ENCODE results near the gene SAMD8.
A peak's percentile ranks its signal among the peaks of the same experiment; 100 is the strongest.

The SAMD8 gene

GRCh38 chr10:75111365-75111906 is at the start of gene SAMD8:
Gene SAMD8, plus strand, starts transcription at chr10:75111656. Its CDS starts 38,873 bp downstream, at chr10:75150529.
- peak; percentile 97 for DNase-seq

- no peak for DNase-seq
Measured at GRCh38 chr10:75061709-75062505, 49.5 kb upstream of the SAMD8 start.

- DNase-seq = no peak
Measured at GRCh38 chr10:75062506-75063299, 48.8 kb upstream of the SAMD8 start.

GRCh38 chr10:75063461-75064230 is 47.8 kb upstream of the SAMD8 start:
- no peak for DNase-seq

- no peak for DNase-seq
Measured at GRCh38 chr10:75065076-75065475, 46.4 kb upstream of the SAMD8 start.

- no peak for DNase-seq
Measured at GRCh38 chr10:75066271-75066670, 45.2 kb upstream of the SAMD8 start.

GRCh38 chr10:75067272-75067671 is 44.2 kb upstream of the SAMD8 start:
- no peak for DNase-seq

- no peak for DNase-seq
Measured at GRCh38 chr10:75068523-75068922, 42.9 kb upstream of the SAMD8 start.

- no peak for DNase-seq
Measured at GRCh38 chr10:75070476-75070875, 41.0 kb upstream of the SAMD8 start.

- no peak for DNase-seq
Measured at GRCh38 chr10:75070961-75071428, 40.5 kb upstream of the SAMD8 start.

- no peak for DNase-seq
Measured at GRCh38 chr10:75071756-75072155, 39.7 kb upstream of the SAMD8 start.

- DNase-seq = no peak
Measured at GRCh38 chr10:75072727-75073126, 38.7 kb upstream of the SAMD8 start.

GRCh38 chr10:75073442-75073841 is 38.0 kb upstream of the SAMD8 start:
- DNase-seq = no peak

GRCh38 chr10:75074711-75075445 is 36.6 kb upstream of the SAMD8 start:
- no peak for DNase-seq

GRCh38 chr10:75076348-75076747 is 35.1 kb upstream of the SAMD8 start:
- DNase-seq = no peak

GRCh38 chr10:75079436-75080083 is 31.9 kb upstream of the SAMD8 start:
- no peak for DNase-seq

GRCh38 chr10:75080554-75080953 is 30.9 kb upstream of the SAMD8 start:
- no peak for DNase-seq

- no peak for DNase-seq
Measured at GRCh38 chr10:75081379-75081778, 30.1 kb upstream of the SAMD8 start.

- no peak for DNase-seq
Measured at GRCh38 chr10:75083972-75084833, 27.3 kb upstream of the SAMD8 start.

GRCh38 chr10:75084834-75085384 is 26.5 kb upstream of the SAMD8 start:
- DNase-seq = no peak
